ENCODE results near the gene DMRT2. TPM values are rescaled to one million over a fixed set of nuclear protein-coding genes. Genes with fewer than 3 reads are reported as not detected.

The DMRT2 gene
- total RNA-seq, 3 donors from 2014 or later, result 1.3 to 16.0 (median 5.2) TPM

DNA sequence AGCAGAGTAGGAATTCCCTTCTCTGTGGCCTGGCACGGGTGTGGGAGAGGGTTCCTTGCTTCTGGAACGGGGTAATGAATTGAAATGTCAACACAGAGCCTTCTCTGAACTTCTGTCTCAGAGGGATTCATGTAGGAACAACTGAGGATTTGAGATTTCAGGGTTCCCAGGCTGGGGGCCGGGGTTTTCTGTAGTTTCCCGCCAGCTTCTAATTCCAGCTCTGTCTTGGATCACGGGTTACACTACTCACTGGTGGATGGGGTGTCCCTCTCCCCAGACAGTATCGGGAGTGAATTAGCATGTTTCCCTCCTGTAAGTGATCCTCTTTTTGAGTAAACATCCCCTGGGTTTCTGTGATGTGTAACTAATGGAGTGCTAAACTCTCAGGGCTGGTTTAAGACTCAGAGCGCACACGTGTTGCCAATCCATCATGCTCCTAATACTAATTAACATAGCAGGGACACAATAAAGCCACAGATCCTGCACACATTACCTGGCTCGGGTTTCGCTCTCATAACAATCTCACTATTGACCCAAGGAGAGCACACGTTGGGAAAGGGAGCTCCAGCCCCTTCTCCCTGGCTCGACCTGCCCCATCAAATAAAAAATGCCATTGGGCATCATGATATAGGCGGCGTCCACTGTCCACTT, 18.1 kb upstream of the DMRT2 start:
- H3K27me3 ChIP-seq, result peaks cover 0 to 21% of the 10 kb centered on the region in 2 donors
- H3K36me3 ChIP-seq, result no peaks in the 10 kb centered on the region
- no peak overlapping the region for H3K4me3 ChIP-seq
- intact Hi-C loops (cut with DNase I; ENCODE audit: low total_unique reads), result no loop called here
- no peaks in the 10 kb centered on the region for H3K4me1 ChIP-seq
- DNase-seq (ENCODE audit: low spot score in 2 of 2), result no peak
- no peak overlapping the region for H3K27ac ChIP-seq
- TF ChIP-seq CTCF (IDR thresholded peaks at IDR 0.05), result no peak
- TF ChIP-seq POLR2AphosphoS5 (IDR thresholded peaks at IDR 0.05), result no peak
- TF ChIP-seq POLR2A (IDR thresholded peaks at IDR 0.05), result no peak
- no peaks in the 10 kb centered on the region for H3K9me3 ChIP-seq

DNA sequence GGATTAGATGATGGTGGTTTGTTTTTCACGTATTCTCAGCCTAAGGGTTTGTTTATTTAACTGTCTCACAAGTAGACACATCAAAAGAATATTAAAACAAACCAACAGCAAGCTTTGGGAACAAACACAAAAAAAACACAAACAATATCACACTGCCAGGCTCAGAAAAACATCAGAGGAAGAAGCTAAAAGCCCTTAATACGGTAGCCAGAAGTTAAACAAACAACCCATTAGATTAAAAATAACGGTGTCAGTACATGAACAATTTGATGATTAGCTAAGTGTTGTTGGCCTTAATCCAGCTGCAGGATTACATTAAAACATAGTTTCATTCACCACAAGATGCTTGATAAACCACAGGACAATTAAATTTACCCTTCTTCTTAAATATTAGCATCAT, 15.9 kb upstream of the DMRT2 start:
- no peak for DNase-seq (ENCODE audit: low spot score in 2 of 2)
- Histone ChIP-seq H3K4me3 (no peak overlapping the region), H3K27ac (no peak overlapping the region), H3K4me1 (no peaks in the 10 kb centered on the region), H3K27me3 (peaks cover 0 to 21% of the 10 kb centered on the region in 2 donors), H3K9me3 (no peaks in the 10 kb centered on the region), H3K36me3 (no peaks in the 10 kb centered on the region)
- no peak for TF ChIP-seq POLR2AphosphoS5 (IDR thresholded peaks at IDR 0.05)
- TF ChIP-seq CTCF (IDR thresholded peaks at IDR 0.05), result no peak
- no peak for TF ChIP-seq POLR2A (IDR thresholded peaks at IDR 0.05)
- intact Hi-C loops (cut with DNase I; ENCODE audit: low total_unique reads), result no loop called here

DNA sequence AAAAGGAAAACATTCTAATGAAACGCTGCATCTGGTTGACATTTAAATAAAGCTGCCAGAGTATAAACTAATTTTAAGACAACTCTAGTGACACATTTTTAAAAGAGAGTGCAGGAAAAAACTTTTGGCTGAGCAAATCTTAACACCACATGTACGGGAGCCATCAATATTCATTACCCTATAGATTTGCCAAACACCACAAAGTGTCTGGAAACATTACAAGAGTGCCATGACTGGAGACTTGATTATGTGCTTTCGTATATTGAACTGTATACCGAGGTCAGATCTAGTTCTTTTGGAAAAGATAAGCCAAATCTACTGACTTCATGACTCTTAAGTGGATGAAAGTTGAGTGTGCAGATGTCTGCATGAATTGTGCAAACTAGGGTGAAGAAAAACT, 10.6 kb upstream of the DMRT2 start:
- Histone ChIP-seq H3K4me1 (no peaks in the 10 kb centered on the region), H3K36me3 (no peaks in the 10 kb centered on the region), H3K27me3 (peaks cover 0 to 58% of the 10 kb centered on the region in 2 donors), H3K4me3 (no peak overlapping the region), H3K27ac (no peak overlapping the region), H3K9me3 (no peaks in the 10 kb centered on the region)
- intact Hi-C loops (cut with DNase I; ENCODE audit: low total_unique reads), result no loop called here
- DNase-seq (ENCODE audit: low spot score in 2 of 2), result no peak
- no peak for TF ChIP-seq POLR2AphosphoS5 (IDR thresholded peaks at IDR 0.05)
- TF ChIP-seq POLR2A (IDR thresholded peaks at IDR 0.05), result no peak
- no peak for TF ChIP-seq CTCF (IDR thresholded peaks at IDR 0.05)

DNA sequence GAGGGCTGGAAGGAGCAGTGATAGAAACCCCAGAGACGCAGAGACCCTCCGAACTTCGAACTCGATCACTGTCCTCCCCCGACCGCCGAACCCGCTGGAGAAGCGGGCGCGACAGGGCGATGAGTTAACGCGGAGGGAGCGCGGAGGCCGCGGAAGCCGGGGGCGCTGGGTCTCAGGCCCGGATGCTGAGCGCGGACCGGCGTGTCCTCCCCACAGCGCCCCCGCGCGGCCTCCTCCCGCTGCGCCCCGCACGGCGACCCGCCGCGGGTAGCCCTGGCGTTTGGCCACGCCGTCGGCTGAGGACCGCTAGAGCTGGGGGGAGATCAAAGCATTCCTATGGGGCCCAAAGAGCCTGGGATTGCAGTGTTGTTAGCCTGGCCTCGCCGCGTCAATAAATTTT, 7.7 kb upstream of the DMRT2 start:
- H3K4me3 ChIP-seq, result peak overlapping the region; percentile 1 to 52 (median 30)
- no peaks in the 10 kb centered on the region for H3K36me3 ChIP-seq
- H3K4me1 ChIP-seq, result peaks cover 0 to 3% of the 10 kb centered on the region in 2 donors
- H3K27me3 ChIP-seq, result peaks cover 0 to 74% of the 10 kb centered on the region in 2 donors
- intact Hi-C loops (cut with DNase I; ENCODE audit: low total_unique reads), result no loop called here
- peak in 1 of 3 donors; percentile 33 for TF ChIP-seq CTCF (IDR thresholded peaks at IDR 0.05)
- TF ChIP-seq POLR2AphosphoS5 (IDR thresholded peaks at IDR 0.05), result no peak
- no peak overlapping the region for H3K27ac ChIP-seq
- no peaks in the 10 kb centered on the region for H3K9me3 ChIP-seq
- no peak for DNase-seq (ENCODE audit: low spot score in 2 of 2)

- peaks cover 0 to 95% of the 10 kb centered on the region in 2 donors for H3K27me3 ChIP-seq
Observed at GRCh38 chr9:1044643-1045042, 5.5 kb upstream of the DMRT2 start.

More at GRCh38 chr9:1044643-1045042, 5.5 kb upstream of the DMRT2 start:
- intact Hi-C loops (cut with DNase I; ENCODE audit: low total_unique reads), result no loop called here
- DNase-seq (ENCODE audit: low spot score in 2 of 2), result no peak
- Histone ChIP-seq H3K4me1 (peaks cover 0 to 8% of the 10 kb centered on the region in 2 donors), H3K27ac (peak overlapping the region in 1 of 2 donors; percentile 52), H3K4me3 (peak overlapping the region in 1 of 3 donors; percentile 0), H3K36me3 (no peaks in the 10 kb centered on the region), H3K9me3 (no peaks in the 10 kb centered on the region)
- TF ChIP-seq CTCF (IDR thresholded peaks at IDR 0.05) (no peak), POLR2AphosphoS5 (IDR thresholded peaks at IDR 0.05) (peak in 1 of 3 donors; percentile 96), POLR2A (IDR thresholded peaks at IDR 0.05) (no peak)
